ENCODE measurements around the gene ZNF516. TPM values are rescaled to one million over a fixed set of nuclear protein-coding genes. Genes with fewer than 3 reads are reported as not detected.

ZNF516 gene
- total and polyA plus RNA-seq, 2 experiments from 2014 or later = 17.0 to 78.6 TPM

GRCh38 chr18:76432970-76433767 lies 61.9 kb downstream of the ZNF516 start:
- H3K4me3 ChIP-seq = no peak overlapping the region
- no peaks in the 10 kb centered on the region for H3K27me3 ChIP-seq
- H3K4me1 ChIP-seq (ENCODE audit: low read depth) = no peaks in the 10 kb centered on the region
- H3K9me3 ChIP-seq (ENCODE audit: low read depth) = no peaks in the 10 kb centered on the region
- H3K27ac ChIP-seq = no peak overlapping the region
- no peak for TF ChIP-seq CTCF (IDR thresholded peaks at IDR 0.05; ENCODE audit: low read depth, low read length)
- H3K36me3 ChIP-seq = no peaks in the 10 kb centered on the region
- no peak for DNase-seq (ENCODE audit: low read depth in 1 of 2, low spot score in 1 of 2)

DNA sequence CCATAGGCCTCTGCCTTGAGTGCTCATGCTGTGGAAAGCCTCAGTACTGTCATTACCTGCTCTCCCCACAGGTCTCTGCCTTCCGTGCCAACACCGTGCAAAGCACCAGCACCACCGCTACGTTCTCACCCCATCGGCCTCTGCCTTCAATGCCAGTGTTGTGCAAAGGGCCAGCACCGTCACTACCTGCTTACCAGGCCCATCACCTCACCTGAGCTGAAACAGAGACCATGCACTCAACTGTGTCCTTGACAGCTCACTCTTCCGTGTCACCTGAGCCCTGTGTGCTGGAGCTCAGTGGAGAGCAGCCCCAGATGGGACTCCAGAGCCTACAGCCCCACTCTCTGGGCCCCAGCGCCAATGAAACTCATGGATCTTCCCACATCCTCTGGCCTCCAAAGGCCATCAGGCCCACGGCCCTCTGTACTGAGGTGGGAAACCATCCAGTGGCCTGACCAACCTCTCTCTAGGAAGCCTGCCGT lies 62.7 kb downstream of the ZNF516 start:
- H3K4me1 ChIP-seq (ENCODE audit: low read depth) = no peaks in the 10 kb centered on the region
- H3K27me3 ChIP-seq = no peaks in the 10 kb centered on the region
- DNase-seq (ENCODE audit: low read depth in 1 of 2, low spot score in 1 of 2) = no peak
- no peaks in the 10 kb centered on the region for H3K36me3 ChIP-seq
- H3K9me3 ChIP-seq (ENCODE audit: low read depth) = no peaks in the 10 kb centered on the region
- no peak overlapping the region for H3K27ac ChIP-seq
- no peak overlapping the region for H3K4me3 ChIP-seq
- no peak for TF ChIP-seq CTCF (IDR thresholded peaks at IDR 0.05; ENCODE audit: low read depth, low read length)

DNA sequence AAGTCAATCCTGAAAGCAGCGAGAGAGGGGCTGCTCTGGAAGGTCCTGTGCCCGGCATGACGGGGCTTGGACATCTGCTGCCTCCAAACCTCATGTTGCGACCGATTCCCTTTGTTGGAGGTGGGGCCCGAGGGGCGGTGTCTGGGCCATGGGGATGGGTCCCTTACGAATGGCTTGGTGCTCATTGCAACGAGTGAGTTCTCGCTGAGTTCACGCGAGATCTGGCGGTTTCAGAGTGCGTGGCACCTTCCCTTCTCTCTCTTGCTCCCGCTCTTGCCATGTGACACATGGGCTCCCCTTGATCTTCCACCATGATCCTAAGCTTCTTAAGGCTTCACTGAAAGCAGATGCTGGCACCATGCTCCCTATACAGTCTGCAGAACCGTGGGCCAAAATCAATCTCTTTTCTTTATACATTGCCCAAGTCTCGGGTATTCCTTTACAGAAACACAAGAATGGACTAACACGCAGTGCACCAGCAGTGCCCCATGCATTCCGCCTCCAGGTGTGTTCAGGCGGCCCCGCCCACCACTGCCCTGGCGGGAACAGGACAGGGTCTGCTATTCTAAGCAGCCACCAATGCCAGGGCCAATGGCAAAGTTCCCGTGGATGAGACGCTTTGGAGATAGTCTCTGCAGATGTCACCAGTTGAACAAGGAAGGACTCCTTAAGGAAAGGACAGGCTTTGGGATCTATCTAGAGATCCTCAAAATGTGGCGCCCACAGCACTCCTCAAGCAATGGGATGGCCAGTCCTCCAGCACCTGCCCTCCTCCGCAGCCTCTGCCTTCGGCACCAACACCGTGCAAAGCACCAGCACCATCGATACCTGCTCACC lies 63.4 kb downstream of the ZNF516 start:
- no peaks in the 10 kb centered on the region for H3K36me3 ChIP-seq
- H3K9me3 ChIP-seq (ENCODE audit: low read depth) = no peaks in the 10 kb centered on the region
- TF ChIP-seq CTCF (IDR thresholded peaks at IDR 0.05; ENCODE audit: low read depth, low read length) = no peak
- H3K27ac ChIP-seq = no peak overlapping the region
- DNase-seq (ENCODE audit: low read depth in 1 of 2, low spot score in 1 of 2) = no peak
- H3K4me1 ChIP-seq (ENCODE audit: low read depth) = no peaks in the 10 kb centered on the region
- H3K27me3 ChIP-seq = no peaks in the 10 kb centered on the region
- H3K4me3 ChIP-seq = no peak overlapping the region

DNA sequence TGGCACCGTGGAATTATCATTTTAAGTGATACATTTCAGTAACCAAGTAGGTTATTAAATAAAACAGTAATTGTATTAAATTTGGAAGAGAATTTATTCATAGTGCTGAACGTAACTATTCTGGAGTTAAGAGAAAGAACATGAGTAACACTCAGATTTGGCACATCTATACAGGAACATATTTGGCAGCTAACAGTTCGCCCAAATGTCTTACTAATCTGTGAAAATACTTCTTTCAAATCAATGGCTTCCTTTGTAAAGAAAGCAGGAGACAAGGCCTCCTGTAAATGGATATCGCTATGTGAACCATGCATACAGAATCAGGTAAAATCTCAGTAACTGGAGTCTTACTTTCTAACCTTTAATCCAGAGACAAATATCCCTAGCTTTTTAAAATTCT lies 64.4 kb downstream of the ZNF516 start:
- H3K4me1 ChIP-seq (ENCODE audit: low read depth) = peaks cover 9% of the 10 kb centered on the region
- H3K9me3 ChIP-seq (ENCODE audit: low read depth) = no peaks in the 10 kb centered on the region
- DNase-seq (ENCODE audit: low read depth in 1 of 2, low spot score in 1 of 2) = peak in 1 of 2 donors; percentile 59
- H3K36me3 ChIP-seq = no peaks in the 10 kb centered on the region
- no peak overlapping the region for H3K4me3 ChIP-seq
- no peak overlapping the region for H3K27ac ChIP-seq
- H3K27me3 ChIP-seq = no peaks in the 10 kb centered on the region
- no peak for TF ChIP-seq CTCF (IDR thresholded peaks at IDR 0.05; ENCODE audit: low read depth, low read length)

DNA sequence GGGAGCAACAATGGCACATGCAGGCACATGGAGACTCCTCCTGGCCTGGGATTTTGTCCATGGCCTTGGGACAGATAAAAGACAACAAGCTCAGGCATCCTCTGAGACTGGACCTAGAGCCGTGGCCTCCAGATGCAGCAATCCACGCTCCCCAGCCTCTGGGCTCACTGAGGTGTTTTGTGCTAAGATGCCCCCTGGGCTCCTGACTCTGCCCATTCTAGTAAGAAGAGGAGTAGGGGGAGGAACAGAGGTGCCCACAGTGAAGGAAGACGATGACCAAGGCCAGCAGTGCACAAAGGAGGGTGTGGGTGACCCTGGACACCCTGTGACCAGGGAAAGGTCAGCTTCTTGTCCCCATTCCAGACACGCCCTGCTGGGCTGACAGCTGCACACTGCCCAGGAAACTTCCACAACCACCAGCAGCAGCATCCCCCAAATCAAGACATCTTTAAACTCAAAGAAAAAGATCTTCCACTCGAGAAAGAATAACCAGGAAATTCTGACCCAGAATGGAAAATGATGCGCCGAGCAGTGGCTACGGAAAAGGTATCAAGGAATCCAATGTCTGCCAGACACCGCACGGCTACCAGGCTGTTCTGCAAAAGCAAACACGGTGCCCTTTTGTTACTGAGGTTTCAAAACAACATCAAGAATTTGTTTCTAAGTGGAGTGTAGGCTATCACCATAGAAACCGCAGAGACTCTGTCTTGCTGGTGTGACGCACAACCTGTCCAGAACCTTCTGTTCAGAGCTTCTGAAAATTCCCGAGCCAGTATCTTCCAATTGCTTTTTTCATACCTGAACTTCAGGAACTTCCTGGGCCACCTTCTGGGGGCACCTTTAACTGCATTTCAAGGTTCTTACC lies 65.5 kb downstream of the ZNF516 start:
- no peak for DNase-seq (ENCODE audit: low read depth in 1 of 2, low spot score in 1 of 2)
- no peaks in the 10 kb centered on the region for H3K9me3 ChIP-seq (ENCODE audit: low read depth)
- no peaks in the 10 kb centered on the region for H3K36me3 ChIP-seq
- no peaks in the 10 kb centered on the region for H3K27me3 ChIP-seq
- no peak overlapping the region for H3K27ac ChIP-seq
- no peak overlapping the region for H3K4me3 ChIP-seq
- peaks cover 12% of the 10 kb centered on the region for H3K4me1 ChIP-seq (ENCODE audit: low read depth)
- TF ChIP-seq CTCF (IDR thresholded peaks at IDR 0.05; ENCODE audit: low read depth, low read length) = no peak
